GM18858 (cell line): Measurements from ENCODE around the gene ERAS.

Experiments used
- ATAC-seq: cut with Tn5 transposase; IDR thresholded peaks from one replicate; pipeline ENCODE4 v1.9.1; 2021; ENCODE audit not compliant: unreplicated experiment

The ERAS gene

GRCh38 chrX:48826135-48826875, at the start of gene ERAS:
ERAS (plus strand) TSS chrX:48826513; CDS start chrX:48829124, 2,611 bp downstream.
- ATAC-seq: no peak

- no peak for ATAC-seq
Measured at GRCh38 chrX:48776818-48777439, 49.4 kb upstream of the ERAS start.

GRCh38 chrX:48779399-48779798, 46.9 kb upstream of the ERAS start:
- ATAC-seq: no peak

- ATAC-seq: no peak
Measured at GRCh38 chrX:48781705-48782104, 44.6 kb upstream of the ERAS start.

GRCh38 chrX:48782216-48782615, 44.1 kb upstream of the ERAS start:
- ATAC-seq: no peak

GRCh38 chrX:48782795-48783194, 43.5 kb upstream of the ERAS start:
- ATAC-seq: no peak

- no peak for ATAC-seq
Measured at GRCh38 chrX:48784726-48785125, 41.6 kb upstream of the ERAS start.

- ATAC-seq: no peak
Measured at GRCh38 chrX:48785186-48785539, 41.1 kb upstream of the ERAS start.

GRCh38 chrX:48785540-48786214, 40.6 kb upstream of the ERAS start:
- ATAC-seq: no peak

- ATAC-seq: no peak
Measured at GRCh38 chrX:48786341-48786800, 39.9 kb upstream of the ERAS start, which contains the start of gene GATA1. GATA1 (plus strand) TSS chrX:48786590; CDS start chrX:48791110, 4,520 bp downstream.

- no peak for ATAC-seq
Measured at GRCh38 chrX:48786825-48787504, 39.3 kb upstream of the ERAS start.

GRCh38 chrX:48787505-48788443, 38.5 kb upstream of the ERAS start:
- no peak for ATAC-seq

GRCh38 chrX:48789366-48790220, 36.7 kb upstream of the ERAS start:
- no peak for ATAC-seq

- no peak for ATAC-seq
Measured at GRCh38 chrX:48790477-48790876, 35.8 kb upstream of the ERAS start.

GRCh38 chrX:48791063-48791820, 35.1 kb upstream of the ERAS start:
- ATAC-seq: no peak

GRCh38 chrX:48792219-48792618, 34.1 kb upstream of the ERAS start:
- ATAC-seq: no peak

GRCh38 chrX:48793935-48794334, 32.4 kb upstream of the ERAS start:
- ATAC-seq: no peak

GRCh38 chrX:48794340-48794910, 31.9 kb upstream of the ERAS start:
- no peak for ATAC-seq
